SK-N-MC (cell line): ENCODE measurements around the gene ACER3.
A peak's percentile ranks its signal among the peaks of the same experiment; 100 is the strongest.
"Not testable (repeated sequence)": the region's sequence is repeated elsewhere in the genome, so short reads cannot be mapped to it uniquely, and the experiment has no call there.

Experiments used
- DNase-seq: peaks from one replicate; pipeline ENCODE4 v3.0.0-alpha.2; 2011; ENCODE audit warnings: low read depth, low spot score
- H3K27ac ChIP-seq: fragments of 200-600 bp; sonication (generic); 2 replicates; pipeline ENCODE4 v1.5.1; 2016; ENCODE audit warnings: mixed run types
- H3K36me3 ChIP-seq: fragments of 200-600 bp; sonication (generic); 2 replicates; pipeline ENCODE4 v1.6.1; 2017; ENCODE audit warnings: antibody characterized with exemption, low read length, mixed read lengths; ENCODE audit not compliant: insufficient read depth
- H3K4me3 ChIP-seq: fragments of 200-600 bp; sonication (generic); 2 replicates; pipeline ENCODE4 v1.5.1; 2016
- H3K9ac ChIP-seq: fragments of 200-600 bp; sonication (generic); 2 replicates; pipeline ENCODE4 v1.8.0; 2017; ENCODE audit warnings: mixed run types, mixed read lengths; ENCODE audit not compliant: insufficient read length
- H3K9me3 ChIP-seq: fragments of 200-600 bp; sonication (generic); 2 replicates; pipeline ENCODE4 v1.6.1; 2017; ENCODE audit warnings: low read depth, mild to moderate bottlenecking, antibody characterized with exemption, low read length, moderate library complexity, mixed read lengths
- EZH2 ChIP-seq: fragments of 200-600 bp; sonication (generic); IDR thresholded peaks from one replicate; pipeline ENCODE4 v1.6.1; 2017; ENCODE audit warnings: antibody characterized with exemption
- FOXP2 ChIP-seq: optimal IDR thresholded peaks from 2 replicates; pipeline ENCODE3; 2011; ENCODE audit warnings: mild to moderate bottlenecking, moderate library complexity; ENCODE audit not compliant: insufficient read depth; ENCODE audit errors: extremely low read length, control extremely low read depth
- POLR2AphosphoS5 ChIP-seq: IDR thresholded peaks from 2 replicates; pipeline ENCODE4 v1.6.1; 2012; ENCODE audit warnings: mild to moderate bottlenecking, low read depth, low read length, borderline replicate concordance

Gene ACER3

DNA sequence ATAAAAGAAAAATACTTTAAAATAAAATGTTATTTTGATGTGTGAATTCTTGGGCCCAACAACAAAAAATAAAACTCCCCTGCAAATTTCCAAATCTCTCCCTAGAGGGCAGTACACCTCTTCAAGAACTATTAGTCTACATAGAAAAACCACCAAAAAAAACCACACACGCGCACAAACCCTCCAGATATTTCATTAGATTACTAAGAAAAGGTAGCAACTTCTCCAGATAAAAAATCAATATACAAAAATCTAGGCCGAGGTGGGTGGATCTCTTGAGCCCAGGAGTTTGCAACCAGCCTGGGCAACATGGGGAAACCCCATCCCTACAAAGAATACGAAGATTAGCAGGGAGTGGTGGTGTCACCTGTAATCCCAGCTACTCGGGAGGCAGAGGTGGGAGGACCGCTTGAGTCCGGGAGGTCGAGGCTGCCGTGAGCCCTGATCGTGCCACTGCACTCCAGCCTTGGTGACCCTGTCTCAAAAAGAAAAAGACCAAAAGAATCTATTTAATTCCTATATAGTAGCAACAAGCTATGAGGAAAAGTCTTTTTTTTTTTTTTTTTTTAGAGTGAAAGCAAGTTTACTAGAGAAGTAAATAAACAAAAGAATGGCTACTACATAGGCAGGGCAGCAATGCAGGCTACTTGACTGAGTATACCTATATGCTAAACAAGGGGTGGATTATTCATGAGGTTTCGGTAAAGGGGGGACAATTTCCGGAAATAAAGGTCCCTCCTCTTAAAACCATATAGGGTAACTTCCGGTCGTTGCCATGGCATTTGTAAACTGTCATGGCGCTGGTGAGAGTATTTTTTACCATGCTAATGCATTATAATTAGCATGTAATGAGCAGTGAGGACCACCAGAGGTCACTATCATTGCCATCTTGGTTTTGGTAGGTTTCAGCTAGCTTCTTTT, 186.5 kb downstream of the ACER3 start:
- Histone ChIP-seq H3K36me3 (no peaks in the 10 kb centered on the region), H3K9ac (peak overlapping the region; percentile 8), H3K9me3 (no peaks in the 10 kb centered on the region)

DNA sequence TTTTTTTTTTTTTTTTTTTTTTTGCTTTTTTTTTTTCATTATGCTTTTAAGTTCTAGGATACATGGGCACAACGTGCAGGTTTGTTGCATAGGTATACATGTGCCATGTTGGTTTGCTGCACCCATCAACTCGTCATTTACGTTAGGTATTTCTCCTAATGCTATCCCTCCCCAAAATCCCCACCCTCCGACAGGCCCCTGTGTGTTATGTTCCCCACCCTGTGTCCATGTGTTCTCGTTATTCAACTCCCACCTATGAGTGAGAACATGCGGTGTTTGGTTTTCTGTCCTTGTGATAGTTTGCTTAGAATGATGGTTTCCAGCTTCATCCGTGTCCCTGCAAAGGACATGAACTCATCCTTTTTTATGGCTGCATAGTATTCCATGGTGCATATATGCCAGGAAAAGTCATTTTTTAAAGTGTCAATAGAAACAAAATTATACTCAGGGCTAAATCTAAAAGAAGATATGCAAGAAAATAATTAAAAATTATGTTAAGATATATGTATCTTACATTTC, 187.3 kb downstream of the ACER3 start:
- H3K4me3 ChIP-seq, DNase-seq, H3K27ac ChIP-seq, H3K9me3 ChIP-seq, H3K36me3 ChIP-seq, H3K9ac ChIP-seq: not testable (repeated sequence)

More for the DNA sequence above, 186.5 kb downstream of the ACER3 start:
- no peak overlapping the region for H3K27ac ChIP-seq
- TF ChIP-seq POLR2AphosphoS5 (no peak), EZH2 (no peak), FOXP2 (no peak)
- H3K4me3 ChIP-seq, result peak overlapping the region; percentile 83
- DNase-seq, result peak; percentile 96

DNA sequence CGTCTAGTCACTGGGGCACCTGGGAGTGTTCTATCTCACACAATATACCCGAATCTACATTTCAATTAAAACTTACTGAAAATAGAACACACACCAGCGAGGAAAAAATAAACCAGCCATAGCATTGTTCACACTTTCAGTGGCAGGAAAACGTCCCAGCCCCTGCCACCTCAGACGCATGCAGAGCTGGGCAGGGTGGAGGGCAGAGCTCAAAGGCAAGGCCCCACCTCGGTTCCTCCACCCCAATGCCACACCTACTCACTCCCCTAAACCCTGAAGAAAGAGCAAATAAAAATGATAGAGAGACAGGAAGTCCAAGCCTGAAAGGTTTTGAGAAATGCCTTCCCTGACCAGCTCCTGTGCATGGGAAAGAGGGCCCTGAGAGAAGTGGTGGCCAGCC, 188.3 kb downstream of the ACER3 start:
- no peaks in the 10 kb centered on the region for H3K9me3 ChIP-seq
- no peak overlapping the region for H3K9ac ChIP-seq
- H3K36me3 ChIP-seq, result no peaks in the 10 kb centered on the region
- H3K27ac ChIP-seq, result no peak overlapping the region
- no peak overlapping the region for H3K4me3 ChIP-seq
- TF ChIP-seq FOXP2, result no peak
- TF ChIP-seq POLR2AphosphoS5, result no peak
- TF ChIP-seq EZH2, result no peak
- no peak for DNase-seq

GRCh38 chr11:77051511-77051910, 190.8 kb downstream of the ACER3 start:
- no peak for TF ChIP-seq POLR2AphosphoS5
- TF ChIP-seq FOXP2, result no peak
- TF ChIP-seq EZH2, result no peak
- H3K36me3 ChIP-seq, result no peaks in the 10 kb centered on the region
- H3K27ac ChIP-seq, result no peak overlapping the region
- no peaks in the 10 kb centered on the region for H3K9me3 ChIP-seq
- no peak for DNase-seq
- no peak overlapping the region for H3K9ac ChIP-seq
- H3K4me3 ChIP-seq, result no peak overlapping the region

DNA sequence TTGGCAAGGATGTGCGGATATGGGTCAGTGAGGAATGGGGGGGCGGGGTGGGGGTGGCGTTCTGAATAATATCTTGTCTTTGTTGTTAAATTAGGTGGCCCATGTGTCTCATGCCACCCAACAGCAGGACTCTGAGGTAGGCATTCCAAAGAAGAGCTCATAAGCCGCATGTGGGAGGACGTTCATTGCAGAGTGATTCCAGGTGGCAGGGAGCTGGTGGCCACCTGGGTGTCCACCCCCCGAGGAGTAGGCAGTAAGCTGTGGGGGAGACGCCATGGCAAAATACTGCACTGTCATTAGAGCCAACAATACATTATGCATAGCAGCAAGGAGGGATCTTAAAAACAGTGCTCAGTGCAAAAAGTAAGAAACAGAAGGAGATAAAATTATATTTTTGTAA, 191.8 kb downstream of the ACER3 start:
- Histone ChIP-seq H3K27ac (no peak overlapping the region), H3K9ac (no peak overlapping the region), H3K4me3 (no peak overlapping the region), H3K9me3 (no peaks in the 10 kb centered on the region), H3K36me3 (no peaks in the 10 kb centered on the region)
- no peak for DNase-seq
- no peak for TF ChIP-seq EZH2
- TF ChIP-seq FOXP2, result no peak
- no peak for TF ChIP-seq POLR2AphosphoS5

DNA sequence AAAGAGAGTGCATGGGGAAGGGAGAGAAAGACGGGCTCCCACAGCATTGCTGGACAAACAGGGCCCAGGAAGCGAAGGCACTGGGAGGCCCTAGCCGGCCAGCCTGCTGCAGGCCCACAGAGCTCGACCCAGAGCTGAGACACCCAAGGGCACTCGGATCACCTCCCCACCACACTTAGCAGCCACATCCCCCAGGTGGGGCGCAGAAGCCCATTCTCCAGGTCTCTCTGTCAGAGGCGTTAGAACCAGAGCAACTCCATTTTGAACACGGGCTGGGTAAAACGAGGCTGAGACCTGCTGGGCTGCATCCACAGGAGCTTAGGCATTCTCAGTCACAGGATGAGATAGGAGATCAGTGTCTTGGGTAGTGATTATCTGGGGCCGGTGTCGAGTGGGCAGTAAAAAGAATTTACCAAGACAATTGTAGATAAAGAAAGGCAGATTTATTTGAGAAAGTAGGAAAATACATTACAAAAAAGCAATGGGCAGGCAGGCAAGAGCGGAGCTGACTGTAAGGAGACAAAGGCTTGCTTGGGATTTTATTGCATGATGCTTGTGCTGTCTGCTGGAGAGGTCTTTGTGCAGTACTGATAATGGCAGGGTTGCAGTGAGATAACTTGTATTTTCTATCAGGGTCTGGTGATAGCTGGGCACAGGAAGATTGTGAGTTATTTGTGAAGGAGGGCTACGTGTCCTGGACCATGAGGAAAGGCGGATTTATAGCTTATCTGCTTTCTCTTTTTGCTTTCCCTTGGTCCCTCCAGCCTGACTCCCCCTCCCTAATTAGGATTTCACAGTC, 192.7 kb downstream of the ACER3 start:
- Histone ChIP-seq H3K36me3 (no peaks in the 10 kb centered on the region), H3K4me3 (no peak overlapping the region), H3K9ac (no peak overlapping the region), H3K9me3 (no peaks in the 10 kb centered on the region), H3K27ac (no peak overlapping the region)
- no peak for TF ChIP-seq POLR2AphosphoS5
- TF ChIP-seq FOXP2, result no peak
- no peak for TF ChIP-seq EZH2
- DNase-seq, result no peak

DNA sequence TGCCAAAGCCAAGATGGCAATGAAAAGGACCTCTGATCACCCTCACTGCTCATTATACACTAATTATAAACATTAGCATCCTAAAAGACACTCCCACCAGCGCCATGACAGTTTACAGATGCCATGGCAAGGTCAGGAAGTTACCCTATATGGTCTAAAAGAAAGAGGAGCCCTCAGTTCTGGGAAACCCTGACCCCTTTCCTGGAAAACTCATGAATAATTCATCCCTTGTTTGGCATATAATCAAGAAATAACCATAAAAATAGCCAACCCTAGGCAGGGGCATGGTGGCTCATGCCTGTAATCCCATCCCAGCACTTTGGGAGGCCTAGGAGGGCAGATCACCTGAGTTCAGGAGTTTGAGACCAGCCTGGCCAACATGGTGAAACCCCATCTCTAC, 193.4 kb downstream of the ACER3 start:
- no peak for TF ChIP-seq EZH2
- TF ChIP-seq FOXP2, result no peak
- TF ChIP-seq POLR2AphosphoS5, result no peak
- no peak overlapping the region for H3K4me3 ChIP-seq
- DNase-seq, result no peak

GRCh38 chr11:77055101-77055561, 194.4 kb downstream of the ACER3 start:
- H3K36me3 ChIP-seq, result no peaks in the 10 kb centered on the region
- no peak for DNase-seq
- H3K27ac ChIP-seq, result no peak overlapping the region
- no peak for TF ChIP-seq FOXP2
- TF ChIP-seq POLR2AphosphoS5, result no peak
- TF ChIP-seq EZH2, result no peak
- no peak overlapping the region for H3K9ac ChIP-seq
- H3K4me3 ChIP-seq, result no peak overlapping the region
- no peaks in the 10 kb centered on the region for H3K9me3 ChIP-seq

More for the DNA sequence above, 193.4 kb downstream of the ACER3 start:
- Histone ChIP-seq H3K36me3 (no peaks in the 10 kb centered on the region), H3K9me3 (no peaks in the 10 kb centered on the region), H3K9ac (no peak overlapping the region), H3K27ac (no peak overlapping the region)
